Body of pancreas (tissue), 4 donors: Measurements from ENCODE around the gene MUC5AC.

Source experiments
- POLR2A ChIP-seq, 3 donors: fragments of 450-650 bp; IDR thresholded peaks; one replicate each; pipeline ENCODE4 v1.6.1; 2016; ENCODE audit warnings: antibody characterized with exemption in 3 of 3, mild to moderate bottlenecking in 2 of 3
- TF ChIP-seq, protein P1 (sequence below), 7 experiments: fragments of 450-650 bp in 4 of 7; fragments of 200-600 bp in 3 of 7; sonication (generic) in 3 of 7; IDR thresholded peaks; one replicate each; pipeline ENCODE4 v1.5.1; 2016 to 2019; ENCODE audit warnings: antibody characterized with exemption in 7 of 7

DNA sequence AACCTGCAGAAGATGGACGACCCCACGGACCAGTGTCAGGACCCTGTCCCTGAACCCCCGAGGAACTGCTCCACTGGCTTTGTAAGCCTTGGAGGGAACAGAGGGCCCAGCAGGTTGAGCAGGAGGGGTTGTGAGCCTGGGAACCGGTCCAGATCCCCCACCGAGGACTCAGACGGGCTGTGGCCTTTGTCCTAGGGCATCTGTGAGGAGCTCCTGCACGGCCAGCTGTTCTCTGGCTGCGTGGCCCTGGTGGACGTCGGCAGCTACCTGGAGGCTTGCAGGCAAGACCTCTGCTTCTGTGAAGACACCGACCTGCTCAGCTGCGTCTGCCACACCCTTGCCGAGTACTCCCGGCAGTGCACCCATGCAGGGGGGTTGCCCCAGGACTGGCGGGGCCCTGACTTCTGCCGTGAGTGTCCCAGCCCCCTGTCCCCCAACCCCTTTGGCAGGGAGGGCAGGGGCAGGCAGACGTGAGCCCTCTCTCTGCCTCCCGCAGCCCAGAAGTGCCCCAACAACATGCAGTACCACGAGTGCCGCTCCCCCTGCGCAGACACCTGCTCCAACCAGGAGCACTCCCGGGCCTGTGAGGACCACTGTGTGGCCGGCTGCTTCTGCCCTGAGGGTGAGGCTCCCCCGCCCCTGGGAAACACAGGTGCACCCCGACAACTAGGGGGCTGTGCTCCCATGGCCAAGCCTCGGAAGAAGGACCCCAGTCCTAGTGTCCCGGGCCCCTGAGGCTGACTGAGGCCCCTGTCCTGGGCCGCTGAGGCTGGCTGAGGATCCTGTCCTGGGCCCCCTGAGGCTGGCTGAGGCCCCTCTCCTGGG is 6.4 kb downstream of the MUC5AC start:
- TF ChIP-seq POLR2A (IDR thresholded peaks at IDR 0.05): no peak
- TF ChIP-seq, protein P1, sequence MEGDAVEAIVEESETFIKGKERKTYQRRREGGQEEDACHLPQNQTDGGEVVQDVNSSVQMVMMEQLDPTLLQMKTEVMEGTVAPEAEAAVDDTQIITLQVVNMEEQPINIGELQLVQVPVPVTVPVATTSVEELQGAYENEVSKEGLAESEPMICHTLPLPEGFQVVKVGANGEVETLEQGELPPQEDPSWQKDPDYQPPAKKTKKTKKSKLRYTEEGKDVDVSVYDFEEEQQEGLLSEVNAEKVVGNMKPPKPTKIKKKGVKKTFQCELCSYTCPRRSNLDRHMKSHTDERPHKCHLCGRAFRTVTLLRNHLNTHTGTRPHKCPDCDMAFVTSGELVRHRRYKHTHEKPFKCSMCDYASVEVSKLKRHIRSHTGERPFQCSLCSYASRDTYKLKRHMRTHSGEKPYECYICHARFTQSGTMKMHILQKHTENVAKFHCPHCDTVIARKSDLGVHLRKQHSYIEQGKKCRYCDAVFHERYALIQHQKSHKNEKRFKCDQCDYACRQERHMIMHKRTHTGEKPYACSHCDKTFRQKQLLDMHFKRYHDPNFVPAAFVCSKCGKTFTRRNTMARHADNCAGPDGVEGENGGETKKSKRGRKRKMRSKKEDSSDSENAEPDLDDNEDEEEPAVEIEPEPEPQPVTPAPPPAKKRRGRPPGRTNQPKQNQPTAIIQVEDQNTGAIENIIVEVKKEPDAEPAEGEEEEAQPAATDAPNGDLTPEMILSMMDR (IDR thresholded peaks at IDR 0.05): no peak
